GM21526 (cell line): ENCODE measurements around the gene KLHL42.

ENCODE experiments used
- ATAC-seq: cut with Tn5 transposase; IDR thresholded peaks from one replicate; pipeline ENCODE4 v1.9.1; 2021; ENCODE audit warnings: moderate library complexity; ENCODE audit not compliant: unreplicated experiment, low FRiP score

KLHL42 gene

DNA sequence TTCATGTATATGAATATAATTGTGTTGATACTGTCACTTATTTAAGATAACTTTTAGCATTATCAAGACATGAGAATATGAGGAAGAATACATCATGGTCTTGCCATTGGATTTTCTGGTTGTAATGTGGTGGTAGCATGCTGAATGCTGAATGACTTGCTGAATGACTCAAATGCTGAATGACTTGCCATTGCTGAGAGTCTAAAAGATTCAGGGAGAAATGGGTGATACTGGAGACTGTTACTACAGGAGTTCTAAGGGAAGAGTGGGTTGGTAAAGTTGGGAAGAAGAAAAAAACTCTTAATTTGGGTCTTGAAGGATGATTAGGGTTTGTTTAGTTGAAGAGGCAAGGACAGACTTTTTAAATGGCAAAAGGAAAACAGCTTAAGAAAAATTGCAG lies 72.1 kb downstream of the KLHL42 start:
- ATAC-seq: no peak
